ENCODE data around the gene ASPN. TPM values are rescaled to one million over a fixed set of nuclear protein-coding genes. Genes with fewer than 3 reads are reported as not detected.

The ASPN gene
- total and polyA plus RNA-seq, 2 experiments from 2014 or later: 0.82 TPM; not detected in 1

- TF ChIP-seq EZH2phosphoT487 (IDR thresholded peaks at IDR 0.05; ENCODE audit: unreplicated experiment) (no peak), ZNF114 (CRISPR knock-in tag; IDR thresholded peaks at IDR 0.05) (no peak), REST (IDR thresholded peaks at IDR 0.05; ENCODE audit: unreplicated experiment) (no peak), ETS1 (IDR thresholded peaks at IDR 0.05) (no peak), CREB1 (CRISPR knock-in tag; IDR thresholded peaks at IDR 0.05; ENCODE audit: low read depth) (no peak), ZNF331 (CRISPR knock-in tag; IDR thresholded peaks at IDR 0.05; ENCODE audit: low read depth) (no peak), STAT1 (IDR thresholded peaks at IDR 0.05; ENCODE audit: unreplicated experiment) (no peak), CTCF (conservative IDR thresholded peaks at IDR 0.05; ENCODE audit: low read depth in 2 of 2) (no peak)
Measured at GRCh38 chr9:92476962-92477361, 5.3 kb downstream of the ASPN start (continued).

- Histone ChIP-seq H3K79me2 (replicated peaks; ENCODE audit: insufficient read depth) (no peaks in the 10 kb centered on the region), H3K9me2 (ENCODE audit: insufficient read depth) (no peaks in the 10 kb centered on the region), H3K4me2 (no peak overlapping the region), H2AFZ (no peak overlapping the region), H3K36me3 (ENCODE audit: insufficient read depth) (no peaks in the 10 kb centered on the region), H3K4me1 (ENCODE audit: insufficient read depth) (0 out of 2 replicates have a peak, but pooled peaks cover 2% of the 10 kb centered on the region), H3F3A (replicated peaks; ENCODE audit: low read depth) (no peaks in the 10 kb centered on the region), H3K4me3 (no peak overlapping the region), H3K27ac (ENCODE audit: low read depth) (no peak overlapping the region), H3K27me3 (ENCODE audit: insufficient read depth) (no peaks in the 10 kb centered on the region), H4K20me1 (replicated peaks; ENCODE audit: insufficient read depth) (no peaks in the 10 kb centered on the region)
- H3K9me3 Mint-ChIP-seq: no peaks in the 10 kb centered on the region
- ATAC-seq (no peak), DNase-seq (ENCODE audit: low spot score) (no peak)
- no peaks in the 10 kb centered on the region for H3K4me1 Mint-ChIP-seq
- no peak overlapping the region for H3K27ac Mint-ChIP-seq
- TF ChIP-seq NANOG (IDR thresholded peaks at IDR 0.05; ENCODE audit: borderline replicate concordance) (no peak), CTCF (conservative IDR thresholded peaks at IDR 0.05; ENCODE audit: low read depth in 2 of 2) (no peak), EZH2 (IDR thresholded peaks at IDR 0.05; ENCODE audit: low read depth, unreplicated experiment) (no peak)
- no peaks in the 10 kb centered on the region for H3K36me3 Mint-ChIP-seq (ENCODE audit: low read depth)
- no peak overlapping the region for H3K4me3 Mint-ChIP-seq
- H3K27me3 Mint-ChIP-seq (ENCODE audit: insufficient read depth, low read depth, poor library complexity): peaks cover 3% of the 10 kb centered on the region
Measured at GRCh38 chr9:92474587-92474986, 7.7 kb downstream of the ASPN start.

Data from GM23338 (cell line).